Measurements from ENCODE around the gene GLIS1. TPM values are rescaled to one million over a fixed set of nuclear protein-coding genes. Genes with fewer than 3 reads are reported as not detected.

The GLIS1 gene
- total RNA-seq, 1 donor = 2.9 TPM

DNA sequence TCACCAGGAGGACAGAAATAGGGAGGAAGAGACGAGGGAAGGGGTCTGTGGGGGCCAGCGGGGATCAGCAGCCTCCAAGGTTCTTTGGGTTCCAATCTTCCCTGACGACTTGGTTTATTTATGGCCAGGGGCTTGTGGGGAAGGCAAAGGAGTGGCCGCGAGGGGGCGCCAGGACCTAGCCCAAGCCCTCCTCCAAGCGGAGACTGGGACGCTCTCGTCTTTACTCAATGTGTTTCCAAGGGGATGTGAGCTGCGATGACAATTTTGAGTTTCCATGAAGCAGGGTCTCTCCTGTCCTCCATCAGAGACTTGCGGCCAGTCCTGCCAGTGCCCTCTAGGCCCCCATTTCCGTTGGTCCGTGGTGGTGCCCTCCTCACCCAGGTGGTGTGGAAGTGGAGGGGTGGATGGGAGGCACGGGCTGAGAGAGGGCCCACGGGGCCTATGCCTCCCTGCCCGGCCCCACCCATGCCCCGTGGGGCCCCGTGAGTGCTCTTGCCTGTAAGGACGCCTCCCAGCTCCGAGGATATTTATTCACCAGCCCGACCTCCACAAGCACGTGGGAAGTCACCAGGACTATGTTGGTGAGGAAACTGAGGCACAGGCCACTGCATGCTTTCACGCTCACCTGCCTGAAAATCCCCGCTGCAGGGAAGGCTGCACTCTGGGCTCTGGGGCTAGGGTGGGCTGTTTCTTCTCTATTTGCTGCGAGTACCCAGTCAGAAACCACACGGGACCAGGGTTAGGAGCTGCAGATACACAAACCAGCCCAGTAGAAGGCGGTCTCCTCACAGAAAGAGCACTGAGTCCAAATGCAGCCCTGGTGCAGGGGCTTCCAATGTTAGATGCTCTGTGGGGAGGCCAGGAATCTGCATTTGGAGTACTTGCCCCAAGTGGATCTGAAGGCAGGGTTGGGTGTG is 253.2 kb downstream of the GLIS1 start:
- H3K4me1 ChIP-seq (ENCODE audit: insufficient read depth, low read length) = peaks cover 4% of the 10 kb centered on the region

GRCh38 chr1:53484705-53485477 is 254.1 kb downstream of the GLIS1 start:
- peaks cover 65% of the 10 kb centered on the region for H3K27me3 ChIP-seq (ENCODE audit: insufficient read depth, low read length)
- no peak overlapping the region for H2AFZ ChIP-seq (ENCODE audit: low read length)
- no peaks in the 10 kb centered on the region for H3K79me2 ChIP-seq (ENCODE audit: insufficient read depth, low read length)
- peaks cover 4% of the 10 kb centered on the region for H3K4me1 ChIP-seq (ENCODE audit: insufficient read depth, low read length)
- H3K4me2 ChIP-seq (ENCODE audit: insufficient read depth, low read length) = peak overlapping the region; percentile 73
- no peaks in the 10 kb centered on the region for H3K9me3 ChIP-seq (ENCODE audit: low read depth, low read length)
- H3K4me3 ChIP-seq (ENCODE audit: insufficient read depth, low read length) = no peak overlapping the region
- H3K36me3 ChIP-seq (ENCODE audit: insufficient read depth, low read length) = no peaks in the 10 kb centered on the region
- DNase-seq (ENCODE audit: insufficient read length, low spot score, missing footprints) = peak; percentile 72
- no peak overlapping the region for H3K27ac ChIP-seq (ENCODE audit: low read depth, low read length)
- no peak for TF ChIP-seq CTCF (IDR thresholded peaks at IDR 0.05; ENCODE audit: extremely low read depth, low read depth, low read length)
- H4K20me1 ChIP-seq (ENCODE audit: insufficient read depth, low read length) = no peaks in the 10 kb centered on the region

More for the DNA sequence above, 253.2 kb downstream of the GLIS1 start:
- Histone ChIP-seq H3K79me2 (ENCODE audit: insufficient read depth, low read length) (no peaks in the 10 kb centered on the region), H3K36me3 (ENCODE audit: insufficient read depth, low read length) (no peaks in the 10 kb centered on the region), H3K4me3 (ENCODE audit: insufficient read depth, low read length) (peak overlapping the region; percentile 40), H4K20me1 (ENCODE audit: insufficient read depth, low read length) (no peaks in the 10 kb centered on the region), H2AFZ (ENCODE audit: low read length) (peak overlapping the region; percentile 78), H3K27me3 (ENCODE audit: insufficient read depth, low read length) (peaks cover 64% of the 10 kb centered on the region), H3K9me3 (ENCODE audit: low read depth, low read length) (no peaks in the 10 kb centered on the region), H3K4me2 (ENCODE audit: insufficient read depth, low read length) (peak overlapping the region; percentile 73), H3K27ac (ENCODE audit: low read depth, low read length) (no peak overlapping the region)
- peak; percentile 91 for TF ChIP-seq CTCF (IDR thresholded peaks at IDR 0.05; ENCODE audit: extremely low read depth, low read depth, low read length)
- DNase-seq (ENCODE audit: insufficient read length, low spot score, missing footprints) = peak; percentile 98

DNA sequence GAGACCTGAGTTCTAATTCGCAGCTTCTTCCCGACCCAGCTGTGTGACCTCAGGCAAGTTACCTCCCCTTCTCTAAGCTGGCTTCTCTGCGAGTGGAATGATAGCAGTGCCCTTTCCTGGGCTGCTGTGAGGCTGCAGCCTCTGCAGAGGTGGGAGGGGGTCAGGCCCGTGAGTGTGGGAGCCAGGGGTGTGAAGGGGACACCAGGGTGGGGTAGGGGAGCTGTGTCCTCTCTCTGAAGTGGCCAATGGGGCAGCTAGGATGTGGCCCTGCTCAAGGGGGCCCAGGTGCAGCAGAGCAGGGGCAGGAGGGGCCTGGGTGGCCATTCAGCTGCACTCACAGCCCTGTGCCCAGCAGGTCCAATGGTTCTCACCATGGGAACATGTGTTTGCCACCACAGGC is 255.3 kb downstream of the GLIS1 start:
- no peak for DNase-seq (ENCODE audit: insufficient read length, low spot score, missing footprints)
- Histone ChIP-seq H2AFZ (ENCODE audit: low read length) (no peak overlapping the region), H4K20me1 (ENCODE audit: insufficient read depth, low read length) (no peaks in the 10 kb centered on the region), H3K79me2 (ENCODE audit: insufficient read depth, low read length) (no peaks in the 10 kb centered on the region), H3K36me3 (ENCODE audit: insufficient read depth, low read length) (no peaks in the 10 kb centered on the region), H3K4me2 (ENCODE audit: insufficient read depth, low read length) (no peak overlapping the region), H3K9me3 (ENCODE audit: low read depth, low read length) (no peaks in the 10 kb centered on the region), H3K27ac (ENCODE audit: low read depth, low read length) (no peak overlapping the region), H3K4me1 (ENCODE audit: insufficient read depth, low read length) (peaks cover 4% of the 10 kb centered on the region), H3K27me3 (ENCODE audit: insufficient read depth, low read length) (peaks cover 60% of the 10 kb centered on the region), H3K4me3 (ENCODE audit: insufficient read depth, low read length) (no peak overlapping the region)
- no peak for TF ChIP-seq CTCF (IDR thresholded peaks at IDR 0.05; ENCODE audit: extremely low read depth, low read depth, low read length)

DNA sequence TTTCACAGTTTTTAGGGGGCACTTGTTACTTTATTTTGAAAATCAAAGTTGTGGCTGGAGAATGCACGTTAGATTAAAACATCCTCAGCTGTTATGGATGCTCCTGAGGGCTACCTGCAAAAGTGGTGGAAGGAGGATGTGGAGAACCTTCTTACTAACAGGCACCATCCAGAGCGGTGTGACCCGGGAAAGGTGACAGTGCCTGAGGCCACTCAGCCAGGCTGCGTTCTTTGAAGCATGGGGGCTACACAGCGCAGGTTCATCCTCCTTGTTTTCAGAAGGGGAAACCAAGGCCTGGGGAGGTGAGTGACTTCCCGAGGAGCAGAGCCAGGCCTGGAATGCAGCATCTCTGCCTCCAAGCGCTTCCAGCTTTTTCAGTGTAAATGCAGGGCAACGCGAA is 255.8 kb downstream of the GLIS1 start:
- Histone ChIP-seq H2AFZ (ENCODE audit: low read length) (no peak overlapping the region), H3K4me2 (ENCODE audit: insufficient read depth, low read length) (no peak overlapping the region)
- TF ChIP-seq CTCF (IDR thresholded peaks at IDR 0.05; ENCODE audit: extremely low read depth, low read depth, low read length) = no peak

More for the DNA sequence above, 255.8 kb downstream of the GLIS1 start:
- no peaks in the 10 kb centered on the region for H3K36me3 ChIP-seq (ENCODE audit: insufficient read depth, low read length)
- peaks cover 55% of the 10 kb centered on the region for H3K27me3 ChIP-seq (ENCODE audit: insufficient read depth, low read length)
- H3K27ac ChIP-seq (ENCODE audit: low read depth, low read length) = no peak overlapping the region
- no peaks in the 10 kb centered on the region for H3K79me2 ChIP-seq (ENCODE audit: insufficient read depth, low read length)
- no peaks in the 10 kb centered on the region for H4K20me1 ChIP-seq (ENCODE audit: insufficient read depth, low read length)
- H3K4me1 ChIP-seq (ENCODE audit: insufficient read depth, low read length) = peaks cover 4% of the 10 kb centered on the region
- H3K4me3 ChIP-seq (ENCODE audit: insufficient read depth, low read length) = no peak overlapping the region
- no peak for DNase-seq (ENCODE audit: insufficient read length, low spot score, missing footprints)
- H3K9me3 ChIP-seq (ENCODE audit: low read depth, low read length) = no peaks in the 10 kb centered on the region

Measured in osteoblast (primary cell).